ENCODE measurements around the gene RANBP2. TPM values are rescaled to one million over a fixed set of nuclear protein-coding genes. Genes with fewer than 3 reads are reported as not detected.

RANBP2 gene
- total and polyA plus RNA-seq, 9 of the 15 experiments (the other 6 are each of a cell fraction or from before 2014, with no cell fraction given) = 11.7 to 97.4 (median 48.1) TPM

- ATAC-seq = no peak
- Histone ChIP-seq H3K27me3 (ENCODE audit: control insufficient read depth in 2 of 2, insufficient read depth in 2 of 2, low read length in 2 of 2) (no peaks in the 10 kb centered on the region), H4K20me1 (replicated peaks; ENCODE audit: control insufficient read depth, insufficient read depth, low read length) (no peaks in the 10 kb centered on the region), H2AFZ (ENCODE audit: low read depth, low read length) (no peak overlapping the region), H3K9me3 (replicated peaks; ENCODE audit: control insufficient read depth, insufficient read depth, low read depth, low read length) (peaks cover 2% of the 10 kb centered on the region; the same call in 1 of the 2 replicates), H3K4me2 (ENCODE audit: insufficient read depth, low read length) (no peak overlapping the region), H3K9ac (ENCODE audit: insufficient read depth in 1 of 2, low read depth in 2 of 2, low read length in 2 of 2) (no peak overlapping the region), H3K4me3 (no peak overlapping the region), H3K79me2 (ENCODE audit: control insufficient read depth, insufficient read depth, low read length) (no peaks in the 10 kb centered on the region), H3K36me3 (ENCODE audit: control insufficient read depth, insufficient read depth, low read length) (peaks cover 9% of the 10 kb centered on the region; the same call in 1 of the 3 replicates), H3K27ac (ENCODE audit: extremely low read depth, low read depth, low read length) (no peak overlapping the region), H3K4me1 (replicated peaks in 1 of 2; ENCODE audit: control insufficient read depth in 2 of 2, insufficient read depth in 2 of 2, low read length in 2 of 2) (no peaks in the 10 kb centered on the region; a peak in 1 of 5 replicates), H3K9me1 (ENCODE audit: control insufficient read depth, insufficient read depth, low read length) (no peaks in the 10 kb centered on the region)
- ChIA-PET CTCF (ENCODE audit: low intra/inter-chr PET ratio) (no interaction called here), POLR2A (no interaction called here)
- WGBS (ENCODE audit: insufficient coverage, low coverage, missing lambda C conversion rate) = 89% methylated on average over 3 of the region's 3 CpGs
- FAIRE-seq = no peak
- in situ Hi-C loops (cut with MboI) (no loop called here), intact Hi-C loops (cut with micrococcal nuclease) (no loop called here)
- no peak for DNase-seq (ENCODE audit: extremely low read depth in 1 of 4, low spot score in 3 of 4)
- no peak for TF ChIP-seq HNRNPH1 (optimal IDR thresholded peaks at IDR 0.05; ENCODE audit: low read depth, low read length)
- TF ChIP-seq, protein P1, sequence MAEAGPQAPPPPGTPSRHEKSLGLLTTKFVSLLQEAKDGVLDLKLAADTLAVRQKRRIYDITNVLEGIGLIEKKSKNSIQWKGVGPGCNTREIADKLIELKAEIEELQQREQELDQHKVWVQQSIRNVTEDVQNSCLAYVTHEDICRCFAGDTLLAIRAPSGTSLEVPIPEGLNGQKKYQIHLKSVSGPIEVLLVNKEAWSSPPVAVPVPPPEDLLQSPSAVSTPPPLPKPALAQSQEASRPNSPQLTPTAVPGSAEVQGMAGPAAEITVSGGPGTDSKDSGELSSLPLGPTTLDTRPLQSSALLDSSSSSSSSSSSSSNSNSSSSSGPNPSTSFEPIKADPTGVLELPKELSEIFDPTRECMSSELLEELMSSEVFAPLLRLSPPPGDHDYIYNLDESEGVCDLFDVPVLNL (CRISPR knock-in tag; IDR thresholded peaks at IDR 0.05; ENCODE audit: low read depth) = no peak
- no peak for TF ChIP-seq NFATC3 (IDR thresholded peaks at IDR 0.05)
- no peak for TF ChIP-seq FOS (IDR thresholded peaks at IDR 0.05; ENCODE audit: extremely low read depth, insufficient read length)
- TF ChIP-seq PCBP2 (IDR thresholded peaks at IDR 0.05; ENCODE audit: low read depth, low read length, poor library complexity, severe bottlenecking) = no peak
- TF ChIP-seq MITF (IDR thresholded peaks at IDR 0.05) = no peak
- TF ChIP-seq NR4A1 (CRISPR knock-in tag; IDR thresholded peaks at IDR 0.05) = no peak
- TF ChIP-seq NR4A1 (tag; IDR thresholded peaks at IDR 0.05) = no peak
- TF ChIP-seq RFX1 (IDR thresholded peaks at IDR 0.05) = no peak
- TF ChIP-seq SMAD1 (IDR thresholded peaks at IDR 0.05; ENCODE audit: low read depth, low read length, partially characterized antibody) = no peak
- TF ChIP-seq ZNF584 (CRISPR knock-in tag; IDR thresholded peaks at IDR 0.05; ENCODE audit: low read depth) = no peak
- no peak for TF ChIP-seq ZNF830 (CRISPR knock-in tag; IDR thresholded peaks at IDR 0.05)
- BruUV-seq (replicated peaks) = no TSS peak
Measured at GRCh38 chr2:108834620-108835019, 115.3 kb downstream of the RANBP2 start.
